Measurements from ENCODE around the gene LMF1. TPM values are rescaled to one million over a fixed set of nuclear protein-coding genes. Genes with fewer than 3 reads are reported as not detected.

LMF1 gene
- polyA plus RNA-seq, 1 donor (not counting 4 experiments of a cell fraction or from before 2014, with no cell fraction given): 3.1 TPM

DNA sequence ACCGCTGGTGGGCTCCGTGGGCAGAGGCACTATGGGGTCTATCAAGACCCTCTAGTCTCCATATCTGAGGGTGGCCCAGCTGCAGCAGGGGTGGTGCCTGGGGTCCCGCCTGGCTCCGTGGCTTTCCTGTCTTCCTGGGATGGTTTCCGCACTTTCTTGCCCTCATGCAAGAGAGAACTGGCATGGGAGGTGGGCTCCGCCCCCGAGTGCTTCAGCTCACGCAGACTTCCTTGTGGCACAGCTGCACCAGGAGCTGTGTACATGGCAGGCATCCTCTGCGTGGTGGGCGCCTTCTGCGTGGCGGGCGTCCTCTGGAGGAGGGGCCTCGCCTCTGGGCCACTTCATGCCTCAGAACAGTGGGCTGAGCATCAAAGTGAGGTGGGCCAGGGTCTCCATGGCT lies 73.1 kb downstream of the LMF1 start:
- no peak for FAIRE-seq
- Histone ChIP-seq H3K27ac (ENCODE audit: control insufficient read depth, insufficient read depth, low read length) (no peak overlapping the region), H3K9me3 (ENCODE audit: control insufficient read depth, low read depth, low read length) (no peaks in the 10 kb centered on the region), H3K4me3 (ENCODE audit: control insufficient read depth in 2 of 3, extremely low read depth in 1 of 3, insufficient read depth in 2 of 3, low read depth in 1 of 3, low read length in 3 of 3) (no peak overlapping the region), H3K9me1 (ENCODE audit: control insufficient read depth, extremely low read depth, insufficient read depth, low read length) (no peaks in the 10 kb centered on the region), H3K27me3 (ENCODE audit: control insufficient read depth, extremely low read depth, insufficient read depth, low read length) (no peaks in the 10 kb centered on the region), H3K36me3 (ENCODE audit: control insufficient read depth in 2 of 2, extremely low read depth in 1 of 2, insufficient read depth in 2 of 2, low read length in 2 of 2) (no peaks in the 10 kb centered on the region), H3K4me2 (ENCODE audit: control insufficient read depth, extremely low read depth, insufficient read depth, low read depth, low read length) (no peak overlapping the region), H4K20me1 (ENCODE audit: control insufficient read depth, extremely low read depth, insufficient read depth, low read length) (no peaks in the 10 kb centered on the region), H3K9ac (ENCODE audit: control insufficient read depth, extremely low read depth, insufficient read depth, low read length) (no peak overlapping the region), H3K4me1 (ENCODE audit: control insufficient read depth, extremely low read depth, insufficient read depth, low read length) (no peaks in the 10 kb centered on the region), H3K79me2 (ENCODE audit: control insufficient read depth, insufficient read depth, low read length) (no peaks in the 10 kb centered on the region), H2AFZ (ENCODE audit: control insufficient read depth, low read length) (no peak overlapping the region)
- DNase-seq (ENCODE audit: low read depth, low spot score): no peak
- dilution Hi-C loops (cut with MboI; ENCODE audit: extremely low pct_ligation_motif_present, low sequenced_read_pairs): no loop called here
- no peak for TF ChIP-seq EZH2 (IDR thresholded peaks at IDR 0.05; ENCODE audit: low read length)
- TF ChIP-seq CTCF (optimal IDR thresholded peaks at IDR 0.05 in 1 of 3, IDR thresholded peaks at IDR 0.05 in 1 of 3, conservative IDR thresholded peaks at IDR 0.05 in 1 of 3; ENCODE audit: extremely low read depth in 1 of 3, insufficient read depth in 2 of 3, low read length in 3 of 3): no peak

GRCh38 chr16:897200-897543 lies 73.6 kb downstream of the LMF1 start:
- no peaks in the 10 kb centered on the region for H3K9me3 ChIP-seq (ENCODE audit: control insufficient read depth, low read depth, low read length)
- DNase-seq (ENCODE audit: low read depth, low spot score): no peak
- no peak overlapping the region for H2AFZ ChIP-seq (ENCODE audit: control insufficient read depth, low read length)
- H3K27ac ChIP-seq (ENCODE audit: control insufficient read depth, insufficient read depth, low read length): no peak overlapping the region
- no peak for FAIRE-seq
- H3K4me2 ChIP-seq (ENCODE audit: control insufficient read depth, extremely low read depth, insufficient read depth, low read depth, low read length): no peak overlapping the region
- no peaks in the 10 kb centered on the region for H3K36me3 ChIP-seq (ENCODE audit: control insufficient read depth in 2 of 2, extremely low read depth in 1 of 2, insufficient read depth in 2 of 2, low read length in 2 of 2)
- TF ChIP-seq CTCF (optimal IDR thresholded peaks at IDR 0.05 in 1 of 3, IDR thresholded peaks at IDR 0.05 in 1 of 3, conservative IDR thresholded peaks at IDR 0.05 in 1 of 3; ENCODE audit: extremely low read depth in 1 of 3, insufficient read depth in 2 of 3, low read length in 3 of 3): no peak
- TF ChIP-seq EZH2 (IDR thresholded peaks at IDR 0.05; ENCODE audit: low read length): no peak
- H3K9me1 ChIP-seq (ENCODE audit: control insufficient read depth, extremely low read depth, insufficient read depth, low read length): no peaks in the 10 kb centered on the region
- H3K4me3 ChIP-seq (ENCODE audit: control insufficient read depth in 2 of 3, extremely low read depth in 1 of 3, insufficient read depth in 2 of 3, low read depth in 1 of 3, low read length in 3 of 3): no peak overlapping the region
- no peak overlapping the region for H3K9ac ChIP-seq (ENCODE audit: control insufficient read depth, extremely low read depth, insufficient read depth, low read length)
- dilution Hi-C loops (cut with MboI; ENCODE audit: extremely low pct_ligation_motif_present, low sequenced_read_pairs): no loop called here
- H3K4me1 ChIP-seq (ENCODE audit: control insufficient read depth, extremely low read depth, insufficient read depth, low read length): no peaks in the 10 kb centered on the region
- H3K27me3 ChIP-seq (ENCODE audit: control insufficient read depth, extremely low read depth, insufficient read depth, low read length): no peaks in the 10 kb centered on the region
- no peaks in the 10 kb centered on the region for H3K79me2 ChIP-seq (ENCODE audit: control insufficient read depth, insufficient read depth, low read length)
- H4K20me1 ChIP-seq (ENCODE audit: control insufficient read depth, extremely low read depth, insufficient read depth, low read length): no peaks in the 10 kb centered on the region

All from keratinocyte (primary cell).